Islet of Langerhans (tissue), 1 donor: ENCODE results near the gene EBF3.
"Not testable (repeated sequence)": the region's sequence is repeated elsewhere in the genome, so short reads cannot be mapped to it uniquely, and the experiment has no call there.

Experiments
- FAIRE-seq: peaks from one replicate; lab custom pipeline; 2011; peaks lifted over from hg19 to GRCh38; lab: Jason Lieb, UNC

The EBF3 gene

DNA sequence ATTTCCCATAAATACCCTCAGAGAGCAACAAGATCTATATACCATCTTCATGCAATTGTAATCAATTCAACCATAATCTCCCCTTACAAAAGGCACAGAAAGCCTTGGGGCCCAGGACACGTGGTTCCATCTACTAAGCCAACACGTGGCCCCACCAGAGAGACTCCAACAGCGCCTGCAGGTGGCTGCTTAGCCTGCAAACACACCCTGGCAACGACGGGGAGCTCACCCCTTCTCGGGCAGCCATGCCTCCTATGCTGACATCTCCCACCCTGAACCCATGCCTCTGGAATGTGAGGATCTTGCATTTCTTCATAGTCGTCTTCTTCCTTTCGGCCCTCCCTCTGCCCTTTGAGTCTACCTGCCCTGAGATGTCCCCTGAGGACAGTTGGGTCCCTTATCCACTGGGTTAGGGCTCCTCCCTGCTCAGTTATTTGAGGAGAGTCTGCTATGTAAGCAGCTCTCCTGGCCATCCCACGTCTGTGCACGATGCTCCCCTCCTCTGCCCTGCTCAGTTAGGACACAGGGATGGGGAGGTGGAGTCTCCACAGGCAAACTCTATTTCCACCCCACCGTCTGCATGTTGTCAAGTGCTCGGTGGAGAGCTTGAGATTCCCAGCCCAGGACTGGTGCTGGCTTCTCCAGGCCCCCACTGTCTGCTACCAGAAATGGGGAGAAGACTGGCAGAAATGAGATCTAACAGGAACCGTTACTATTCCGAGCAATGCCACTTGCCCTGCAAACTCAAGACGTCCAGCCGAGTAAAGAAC, 36.5 kb downstream of the EBF3 start:
- FAIRE-seq = no peak

DNA sequence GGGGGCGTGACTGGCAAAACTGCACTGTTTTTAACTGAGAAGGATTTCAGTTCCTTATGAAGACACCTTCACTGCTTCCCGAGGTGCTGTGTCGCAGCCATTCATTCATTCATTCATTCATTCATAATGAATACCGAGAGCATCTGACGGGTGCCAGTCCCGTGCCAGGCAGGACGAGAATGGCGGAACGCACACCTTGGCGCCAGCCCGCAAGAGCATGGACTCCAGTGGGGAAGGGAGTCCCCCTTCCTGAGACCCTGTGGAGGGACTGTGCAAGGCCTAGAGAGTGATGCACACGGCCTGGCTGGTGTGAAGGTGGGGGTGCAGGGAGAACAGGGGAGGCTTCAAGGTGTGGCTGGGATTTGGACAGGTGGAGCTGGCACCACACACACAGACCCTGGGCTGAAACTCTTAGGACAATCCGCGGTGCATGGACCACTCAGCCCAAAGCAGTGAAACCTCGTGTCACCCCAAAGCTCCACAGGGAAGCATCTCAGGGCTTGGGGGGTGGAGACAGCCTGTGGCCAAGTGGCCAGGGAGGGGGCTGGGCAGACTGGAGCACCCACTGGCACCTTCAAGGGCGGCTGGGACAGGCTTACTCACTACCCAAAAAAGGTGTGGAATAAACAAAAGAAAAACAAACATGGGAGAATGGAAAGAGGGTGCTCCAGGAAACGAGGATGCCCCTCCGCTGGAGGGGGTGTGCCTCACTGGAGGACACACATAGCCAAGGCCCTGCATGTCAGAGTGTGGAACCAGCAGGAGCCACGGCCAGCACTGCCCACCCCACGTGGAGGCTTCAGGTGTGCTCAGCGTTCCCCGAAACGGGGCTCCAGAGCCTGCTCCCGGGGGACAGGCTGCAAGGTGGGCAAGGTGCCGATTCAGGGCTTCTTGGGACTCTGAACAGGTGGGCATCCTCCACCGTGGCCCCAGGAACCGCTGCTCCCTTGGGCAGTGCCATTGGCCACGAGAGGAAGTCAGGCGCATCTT, 37.7 kb downstream of the EBF3 start:
- FAIRE-seq = no peak

DNA sequence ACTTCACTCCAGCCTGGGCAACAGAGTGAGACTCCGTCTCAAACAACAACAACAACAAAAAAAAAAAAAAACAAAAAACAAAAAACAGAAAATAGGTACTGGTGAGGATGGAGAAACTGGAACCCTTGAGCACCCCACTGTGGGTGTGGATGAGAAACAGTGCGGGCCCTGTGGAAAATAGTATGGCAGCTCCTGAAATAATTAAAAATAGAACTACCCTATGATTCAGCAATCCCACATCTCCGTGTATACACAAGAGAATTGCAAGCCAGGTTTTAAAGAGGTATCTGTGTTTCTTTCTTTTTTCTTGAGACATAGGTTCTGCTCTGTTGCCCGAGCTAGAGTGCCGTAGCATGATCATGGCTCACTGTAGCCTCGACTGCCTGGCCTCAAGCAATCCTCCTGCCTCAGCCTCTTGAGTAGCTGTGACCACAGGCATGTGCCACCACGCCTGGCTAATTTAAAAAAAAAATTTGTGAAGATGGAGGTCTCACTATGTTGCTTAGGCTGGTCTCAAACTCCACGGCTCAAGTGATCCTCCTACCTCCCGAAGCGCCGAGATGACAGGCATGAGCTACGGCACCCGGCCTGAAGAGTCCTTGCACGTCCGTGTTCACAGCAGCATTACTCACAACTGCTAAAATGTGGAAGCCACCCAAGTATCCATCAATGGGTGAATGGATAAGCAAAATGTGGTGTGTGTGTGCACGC, 39.5 kb downstream of the EBF3 start:
- FAIRE-seq = no peak

DNA sequence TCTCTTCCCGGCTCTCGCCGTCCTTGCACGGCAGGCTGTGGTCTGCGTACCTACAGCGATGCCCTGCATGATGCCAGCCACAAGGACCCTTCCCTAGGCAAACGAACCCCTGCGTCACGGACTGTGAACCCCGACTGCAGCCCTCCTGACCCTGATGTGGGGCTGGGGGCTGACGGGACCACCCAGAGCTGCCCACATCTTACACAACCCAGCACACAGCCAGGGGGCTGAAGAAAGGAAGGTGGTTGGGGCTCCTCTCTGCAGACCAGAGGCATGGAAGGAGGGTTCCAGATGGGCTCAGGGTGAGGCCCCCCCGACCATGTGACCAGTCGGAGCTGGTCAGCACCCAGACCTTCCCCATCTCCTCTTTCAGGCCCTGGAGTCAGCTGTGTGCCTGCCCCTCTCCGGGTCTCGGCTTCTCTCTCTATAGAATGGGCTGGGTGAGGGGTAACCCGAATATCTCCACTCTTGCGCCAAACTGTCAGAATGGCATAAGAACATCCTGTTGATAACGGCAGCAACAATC, 41.4 kb downstream of the EBF3 start:
- FAIRE-seq = no peak

DNA sequence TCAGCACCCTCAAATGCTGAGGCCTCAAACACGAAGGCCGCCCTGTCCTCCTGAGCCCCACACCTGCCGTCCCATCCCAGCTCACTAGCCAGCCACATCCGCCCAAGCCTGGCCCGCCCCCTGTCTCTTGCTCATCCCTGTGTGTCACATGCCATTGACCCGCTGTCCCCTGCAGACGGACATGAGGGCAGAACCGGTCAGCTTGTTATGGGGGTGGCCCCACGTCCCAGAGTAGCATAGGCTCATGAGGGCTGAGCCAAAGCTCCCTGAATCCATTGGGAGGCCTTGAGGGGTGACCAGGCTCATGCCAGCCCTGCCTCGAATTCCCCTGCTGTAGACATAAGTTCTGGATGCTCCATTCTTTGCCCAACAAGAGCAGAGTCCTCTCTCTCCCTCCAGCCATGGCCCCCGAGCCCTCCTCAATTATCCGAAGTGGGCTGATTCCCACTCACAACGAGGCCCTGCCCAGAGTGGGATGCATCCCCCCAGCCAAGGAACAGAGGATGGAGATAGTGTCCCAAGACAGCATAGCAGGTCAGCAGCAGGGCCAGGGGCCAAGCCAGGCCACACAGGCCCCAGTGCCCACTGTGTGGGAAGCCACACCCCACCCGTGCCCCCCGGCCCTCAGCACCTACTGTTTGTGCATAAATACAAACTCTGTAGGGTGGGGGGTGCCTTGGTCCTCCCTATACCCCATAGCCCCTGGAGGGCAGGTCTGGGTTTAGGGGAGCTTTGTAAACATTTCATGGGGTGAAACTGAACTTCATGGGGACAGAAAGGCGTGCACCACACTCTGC, 42.1 kb downstream of the EBF3 start:
- no peak for FAIRE-seq

DNA sequence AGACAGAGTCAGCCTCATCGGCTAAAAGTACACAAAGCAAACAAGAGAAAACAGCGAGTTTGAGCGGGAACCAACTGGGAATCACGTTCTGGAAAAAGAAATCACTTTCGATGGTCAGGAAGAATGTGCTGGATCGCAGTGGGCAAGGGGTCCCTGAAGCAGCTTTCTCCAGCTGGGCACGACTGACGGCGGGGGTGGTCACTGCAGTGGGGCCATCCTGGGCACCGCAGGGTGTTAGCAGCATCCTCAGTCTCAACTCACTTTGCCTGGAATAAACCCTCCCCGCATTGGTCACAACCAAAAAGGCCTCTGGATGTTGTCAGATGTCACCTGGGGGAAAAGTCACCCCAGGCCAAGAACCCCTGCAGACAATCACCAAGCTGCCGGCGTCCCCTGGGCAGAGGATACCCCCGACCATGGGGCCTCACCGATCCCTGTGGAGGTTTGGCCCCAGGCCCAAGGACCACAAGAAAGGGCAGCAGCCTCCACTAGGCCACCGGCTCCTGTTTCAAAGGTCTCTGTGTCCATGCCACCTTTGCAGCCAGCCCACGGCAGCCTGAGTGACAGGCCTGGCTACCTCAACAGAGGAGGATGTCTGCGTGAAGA, 42.9 kb downstream of the EBF3 start:
- no peak for FAIRE-seq

DNA sequence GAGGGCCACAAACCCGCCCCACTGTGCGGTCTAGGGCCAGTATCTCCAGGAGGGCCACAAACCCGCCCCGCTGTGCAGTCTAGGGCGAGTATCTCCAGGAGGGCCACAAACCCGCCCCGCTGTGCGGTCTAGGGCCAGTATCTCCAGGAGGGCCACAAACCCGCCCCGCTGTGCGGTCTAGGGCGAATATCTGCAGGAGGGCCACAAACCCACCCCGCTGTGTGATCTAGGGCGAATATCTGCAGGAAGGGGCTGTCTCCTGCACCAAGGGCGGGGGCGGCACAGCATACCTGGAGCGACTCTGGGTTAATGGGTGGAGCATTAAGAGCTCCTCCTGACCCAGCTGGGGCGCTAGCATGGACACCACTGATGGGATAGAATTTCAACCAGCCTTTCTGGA, 43.9 kb downstream of the EBF3 start:
- not testable (repeated sequence) for FAIRE-seq

DNA sequence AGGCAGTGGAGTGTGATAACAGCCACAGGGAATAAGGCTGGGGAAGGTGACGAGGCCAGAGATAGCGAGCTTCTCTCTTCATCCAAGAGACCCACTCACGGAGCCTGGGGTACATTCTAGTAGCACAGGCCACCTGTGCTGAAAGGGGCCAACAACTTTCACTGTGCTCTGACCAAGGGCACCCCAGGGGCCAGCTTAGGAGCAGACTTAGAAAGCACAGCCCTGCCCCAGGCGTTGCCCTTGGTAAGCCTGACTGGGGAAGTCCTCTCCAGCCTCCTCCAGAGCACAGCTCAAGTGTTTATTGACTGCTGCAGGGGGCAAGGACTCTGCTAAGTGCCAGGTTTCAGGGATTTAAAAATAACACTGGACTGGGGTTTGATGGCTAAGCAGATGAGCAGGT, 44.7 kb downstream of the EBF3 start:
- no peak for FAIRE-seq

DNA sequence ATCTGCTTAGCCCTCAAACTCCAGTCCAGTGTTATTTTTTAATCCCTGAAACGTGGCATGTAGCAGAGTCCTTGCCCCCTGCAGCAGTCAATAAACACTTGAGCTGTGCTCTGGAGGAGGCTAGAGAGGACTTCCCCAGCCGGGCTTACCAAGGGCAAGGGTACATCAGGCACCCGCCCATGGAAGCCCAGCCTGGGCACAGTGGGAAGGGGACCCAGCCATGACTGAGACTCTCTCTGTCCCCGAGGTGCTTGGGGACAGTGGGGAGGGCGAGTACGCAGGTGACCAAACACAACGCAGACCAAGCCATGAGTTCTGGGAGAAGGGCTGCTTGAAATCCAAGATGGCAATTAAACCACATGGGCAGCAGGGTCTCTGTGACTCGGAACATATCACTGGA, 45.2 kb downstream of the EBF3 start:
- no peak for FAIRE-seq

DNA sequence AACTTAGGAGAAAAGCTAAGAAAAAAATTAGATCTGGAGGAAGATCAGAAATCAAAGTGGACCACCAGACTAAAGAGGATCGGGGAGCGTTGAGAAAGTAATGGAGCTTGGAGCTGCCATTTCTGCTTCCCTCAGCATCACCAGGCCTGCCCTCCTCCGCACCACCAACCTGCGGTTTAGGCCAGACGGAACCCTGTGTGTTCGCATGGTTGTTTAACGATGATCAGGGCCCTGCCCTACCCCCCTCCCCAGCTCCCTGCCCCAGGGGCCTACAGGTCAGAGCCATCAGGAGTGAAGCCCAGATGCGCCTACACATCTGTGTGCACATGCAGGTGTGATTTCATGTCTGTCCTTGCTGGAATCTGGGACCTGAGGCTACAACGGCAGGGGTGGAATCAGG, 45.7 kb downstream of the EBF3 start:
- no peak for FAIRE-seq

DNA sequence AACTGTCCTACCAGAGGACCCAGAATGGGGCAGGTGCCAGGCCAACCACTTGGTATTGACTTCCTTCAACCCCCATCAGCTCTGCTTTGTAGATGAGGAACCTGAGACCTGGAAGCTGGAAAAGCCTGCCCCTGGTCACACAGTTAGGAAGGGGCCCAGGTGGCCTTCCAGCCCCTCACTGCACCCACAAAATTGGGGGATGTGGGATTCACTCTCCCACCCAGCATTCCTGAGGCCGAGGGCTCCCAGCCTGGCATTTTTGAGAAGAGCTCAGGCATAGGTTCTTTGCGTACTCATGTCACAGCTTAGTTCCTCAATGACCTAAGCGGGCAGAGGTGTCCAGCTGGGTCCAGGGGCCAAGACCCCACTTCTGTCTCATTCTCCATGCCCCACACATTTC, 46.1 kb downstream of the EBF3 start:
- FAIRE-seq = no peak

DNA sequence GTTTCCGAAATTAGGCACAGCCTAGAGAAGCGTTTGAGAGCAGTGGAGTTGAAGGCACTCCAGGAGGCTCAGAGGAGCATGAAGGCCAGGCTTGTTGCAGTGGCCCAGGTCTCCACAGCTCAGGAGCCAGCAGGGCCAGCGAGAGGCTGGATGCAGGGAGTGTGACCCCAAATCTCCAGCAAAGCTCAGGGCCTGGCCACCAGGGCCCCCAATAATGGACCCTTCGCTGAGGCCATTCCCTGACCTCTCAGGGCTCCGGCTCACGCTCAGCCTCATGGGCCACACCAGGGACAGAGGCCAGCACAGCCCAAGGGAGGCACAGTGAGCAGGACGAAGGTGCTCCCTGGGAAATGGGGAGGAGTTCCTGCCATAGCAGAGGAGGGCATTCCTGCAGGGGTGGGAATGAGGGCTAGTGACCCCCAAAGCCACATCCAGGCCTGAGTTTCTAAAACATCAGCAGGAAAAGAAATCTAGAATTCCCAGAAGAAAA, 47.5 kb downstream of the EBF3 start:
- no peak for FAIRE-seq

DNA sequence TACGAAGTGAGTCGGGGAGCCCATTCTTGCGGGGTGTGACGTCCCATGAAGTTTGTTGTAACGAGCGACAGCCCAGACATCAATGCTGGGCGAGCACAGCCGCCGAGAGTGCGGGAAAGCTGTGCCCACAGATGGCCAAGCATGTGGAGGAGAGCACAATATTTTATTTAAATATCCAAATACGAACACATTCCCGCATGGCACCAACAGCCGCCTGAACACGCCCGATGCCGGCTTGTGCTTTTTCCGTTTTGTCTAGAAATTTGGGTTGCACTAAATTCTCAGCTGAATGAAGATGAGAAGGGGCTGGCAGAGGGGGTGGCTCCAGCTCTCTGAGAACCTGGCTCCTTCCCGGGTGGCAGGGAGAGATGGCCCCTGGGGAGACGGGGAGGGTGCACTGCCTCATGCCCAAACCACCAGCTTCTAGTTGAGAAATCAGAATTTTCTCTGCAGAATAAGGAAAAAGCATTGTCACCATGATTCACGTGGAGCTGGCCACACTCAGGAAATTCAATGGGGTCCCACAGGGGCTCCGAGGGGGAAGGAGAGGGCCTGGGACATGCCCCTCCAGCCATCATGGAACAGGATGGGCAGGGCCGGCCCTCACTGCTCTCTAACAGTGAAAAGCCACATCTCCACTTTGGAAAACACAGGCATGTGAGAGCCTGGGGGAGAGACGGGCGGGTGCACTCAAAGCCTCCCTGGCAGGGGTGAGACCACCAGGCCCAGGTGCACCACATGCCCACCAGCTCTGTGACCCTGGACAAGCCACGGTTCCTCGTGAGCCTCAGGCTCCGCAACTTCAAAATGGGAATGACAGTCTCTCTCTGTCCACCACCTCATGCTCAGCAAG, 48.3 kb downstream of the EBF3 start:
- no peak for FAIRE-seq

DNA sequence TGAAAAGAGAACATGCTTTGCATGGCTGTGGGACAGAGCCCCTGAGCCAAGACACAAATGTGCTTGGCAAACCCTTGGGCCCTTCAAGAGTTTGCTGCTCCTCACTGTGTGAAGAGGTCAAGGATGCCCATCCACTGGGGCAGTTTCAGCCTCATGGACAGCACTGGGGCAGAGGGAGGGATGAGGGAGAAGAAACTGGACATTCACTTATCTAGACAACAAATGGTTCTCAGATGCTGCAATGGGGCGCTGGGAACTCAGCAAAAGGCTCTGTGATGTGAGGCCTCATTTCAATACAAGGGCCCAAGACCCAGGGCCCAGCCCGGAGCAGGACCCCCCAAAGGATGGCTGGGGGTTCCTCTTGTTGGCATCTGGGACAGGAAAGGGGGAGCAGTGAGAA, 49.1 kb downstream of the EBF3 start:
- no peak for FAIRE-seq

DNA sequence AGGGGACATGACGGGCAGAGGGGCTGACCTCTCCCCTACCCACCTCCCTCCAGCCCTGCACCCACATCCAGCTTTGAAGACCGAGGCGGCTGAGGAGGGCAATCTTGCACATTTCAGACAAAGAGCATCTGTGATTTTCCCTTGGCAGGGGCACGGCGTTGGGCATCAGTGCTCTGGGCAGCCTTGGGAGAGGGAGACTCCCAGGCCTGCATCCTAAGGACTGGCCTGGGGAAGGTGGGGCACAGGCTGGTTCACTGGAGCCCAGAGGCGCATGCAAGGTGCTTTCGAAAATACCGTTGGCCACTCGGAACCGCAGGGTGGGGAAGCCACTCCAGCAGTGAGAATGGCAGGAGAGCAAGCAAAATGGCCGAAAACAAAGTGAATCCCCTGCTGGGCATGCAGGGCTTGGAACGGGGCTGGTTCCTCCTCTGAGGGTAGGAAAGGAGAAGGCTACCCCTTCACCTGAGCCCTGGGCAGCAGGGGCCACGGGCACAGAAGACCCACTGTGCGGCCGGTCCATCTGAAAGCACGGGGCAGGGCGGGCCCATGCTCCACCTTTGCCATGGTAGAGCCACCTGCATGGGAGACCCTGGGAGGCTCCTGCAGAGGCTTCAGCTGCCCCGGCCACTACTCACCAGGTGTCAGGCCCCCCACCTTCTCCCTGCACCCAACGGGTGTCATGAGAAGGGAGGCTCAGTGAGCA, 49.8 kb downstream of the EBF3 start:
- no peak for FAIRE-seq

DNA sequence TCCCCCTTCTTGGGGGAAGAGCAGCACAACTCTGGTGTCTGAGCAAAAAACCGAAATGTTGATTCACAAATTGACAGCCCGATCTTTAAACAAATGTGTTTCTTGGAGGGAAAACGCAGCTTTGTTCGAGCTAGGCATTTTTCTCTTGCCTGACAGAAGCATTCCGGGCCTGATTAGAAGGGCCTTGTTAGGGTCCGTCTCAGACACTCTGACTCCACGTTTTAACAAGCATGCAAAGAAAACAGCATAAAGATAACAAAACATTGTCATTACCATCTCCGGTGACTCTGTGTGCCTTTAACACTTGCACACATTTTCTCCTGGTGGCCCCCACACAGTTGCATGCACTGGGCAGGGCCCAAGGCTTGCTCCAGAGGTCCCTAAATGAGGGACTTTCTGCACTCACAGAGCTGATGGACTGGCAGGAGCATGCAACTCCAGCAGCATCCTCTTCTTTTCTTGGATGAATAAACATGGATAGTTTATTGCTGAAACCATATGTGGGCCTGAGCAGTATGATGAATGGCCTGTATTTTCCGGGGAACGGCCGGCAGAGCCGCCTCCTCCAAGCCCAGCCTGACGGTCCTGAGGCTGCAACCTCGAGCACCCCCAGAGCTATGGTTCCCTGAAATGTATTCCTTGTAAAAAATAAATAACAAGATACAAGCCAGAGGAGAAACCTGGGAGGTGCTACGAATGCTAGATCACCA, 50.9 kb downstream of the EBF3 start:
- FAIRE-seq = no peak

DNA sequence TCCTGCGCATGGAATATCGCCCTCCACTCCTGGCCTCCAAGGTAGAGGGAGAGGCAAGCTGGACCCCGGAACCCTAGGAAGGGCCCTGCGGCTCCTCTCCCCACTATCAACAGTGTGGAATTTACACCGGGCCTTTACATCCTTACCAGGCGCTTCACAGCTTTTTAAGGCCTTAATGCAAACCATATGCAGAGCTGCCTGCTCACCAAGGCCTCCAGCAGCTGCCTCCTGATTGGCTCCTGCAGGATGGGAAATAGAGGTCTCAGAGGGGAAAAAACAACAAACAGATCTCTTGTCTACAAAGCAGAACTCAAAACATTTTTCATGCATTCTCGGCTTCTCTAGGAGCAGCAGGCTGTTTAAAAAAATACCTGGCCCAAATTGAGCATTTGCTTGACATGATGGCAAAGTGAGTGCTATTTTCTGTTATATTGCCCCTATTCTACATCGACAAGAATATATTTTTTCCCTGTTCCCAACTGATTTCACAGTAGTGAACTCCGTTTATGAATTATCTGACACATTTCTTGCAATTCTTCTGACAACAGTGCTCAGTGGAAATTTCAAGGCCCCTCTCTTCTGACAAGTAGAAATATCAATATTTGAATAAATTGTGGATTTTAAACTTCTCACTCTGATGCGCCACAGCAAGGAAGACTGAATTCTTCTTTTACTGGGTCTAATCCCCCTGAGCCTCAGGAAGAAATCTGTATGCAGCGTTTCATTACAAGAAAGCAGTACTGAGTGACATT, 51.7 kb downstream of the EBF3 start:
- FAIRE-seq = no peak
